Large intestine (tissue), 3 donors: ENCODE results near the gene ANKS6. TPM values are rescaled to one million over a fixed set of nuclear protein-coding genes. Genes with fewer than 3 reads are reported as not detected.

Experiments used
- DNase-seq, 2 donors: peaks; one replicate each; pipeline versions ENCODE4 v3.0.0 to v3.0.0-alpha.2; 2013
- H3K27ac ChIP-seq: one replicate; pipeline ENCODE4 v1.5.1; 2013; ENCODE audit warnings: low read length
- H3K27me3 ChIP-seq: 2 replicates; pipeline ENCODE4 v1.6.1; 2013; ENCODE audit warnings: low read length; ENCODE audit not compliant: control insufficient read depth, insufficient read depth
- H3K36me3 ChIP-seq: 2 replicates; pipeline ENCODE4 v1.6.1; 2013; ENCODE audit warnings: low read length; ENCODE audit not compliant: control insufficient read depth, insufficient read depth
- H3K4me1 ChIP-seq: one replicate; pipeline ENCODE4 v1.6.1; 2013; ENCODE audit warnings: low read length; ENCODE audit not compliant: control insufficient read depth, insufficient read depth
- H3K4me3 ChIP-seq: one replicate; pipeline ENCODE4 v1.5.1; 2013; ENCODE audit warnings: low read length
- H3K9me3 ChIP-seq: one replicate; pipeline ENCODE4 v1.6.1; 2013; ENCODE audit warnings: mild to moderate bottlenecking, low read depth, low read length, moderate library complexity; ENCODE audit not compliant: control insufficient read depth
- WGBS: methylation state at CpG from one replicate; pipeline ENCODE4 v1.1.5; 2013; ENCODE audit warnings: low lambda C conversion rate; ENCODE audit not compliant: insufficient coverage; 5-methylcytosine and 5-hydroxymethylcytosine counted together
- polyA plus RNA-seq: library from polyadenylated mRNA; unstranded; fragments of 120-200 nt; gene quantifications from one replicate; pipeline ENCODE4 v1.2.1, GENCODE V29; 2013

Gene ANKS6
- polyA plus RNA-seq, 1 donor: 36.9 TPM

GRCh38 chr9:98720402-98720801, 76.0 kb downstream of the ANKS6 start:
- 100% methylated on average over 1 of the region's 4 CpGs for WGBS
- H3K4me1 ChIP-seq: no peaks in the 10 kb centered on the region
- H3K9me3 ChIP-seq: no peaks in the 10 kb centered on the region
- peaks cover 10% of the 10 kb centered on the region for H3K27me3 ChIP-seq
- H3K36me3 ChIP-seq: no peaks in the 10 kb centered on the region
- no peak overlapping the region for H3K27ac ChIP-seq
- H3K4me3 ChIP-seq: no peak overlapping the region
- no peak for DNase-seq

GRCh38 chr9:98719055-98719454, 77.3 kb downstream of the ANKS6 start:
- Histone ChIP-seq H3K4me1 (no peaks in the 10 kb centered on the region), H3K4me3 (no peak overlapping the region), H3K27ac (no peak overlapping the region), H3K9me3 (no peaks in the 10 kb centered on the region), H3K36me3 (no peaks in the 10 kb centered on the region), H3K27me3 (peaks cover 8% of the 10 kb centered on the region)
- no CpG with 5 or more reads among the region's 2 CpGs for WGBS
- no peak for DNase-seq

GRCh38 chr9:98714833-98715232, 81.5 kb downstream of the ANKS6 start:
- no peaks in the 10 kb centered on the region for H3K36me3 ChIP-seq
- no peak for DNase-seq
- peaks cover 30% of the 10 kb centered on the region for H3K27me3 ChIP-seq
- no CpG with 5 or more reads among the region's 1 CpG for WGBS
- H3K4me3 ChIP-seq: no peak overlapping the region
- no peaks in the 10 kb centered on the region for H3K9me3 ChIP-seq
- H3K27ac ChIP-seq: no peak overlapping the region
- H3K4me1 ChIP-seq: no peaks in the 10 kb centered on the region

GRCh38 chr9:98712987-98713386, 83.4 kb downstream of the ANKS6 start:
- Histone ChIP-seq H3K4me3 (no peak overlapping the region), H3K36me3 (no peaks in the 10 kb centered on the region), H3K9me3 (no peaks in the 10 kb centered on the region), H3K27me3 (peaks cover 41% of the 10 kb centered on the region), H3K4me1 (peaks cover 3% of the 10 kb centered on the region), H3K27ac (no peak overlapping the region)
- no peak for DNase-seq

GRCh38 chr9:98709968-98710965, 86.1 kb downstream of the ANKS6 start:
- no peak overlapping the region for H3K27ac ChIP-seq
- peak in 1 of 2 donors; percentile 20 for DNase-seq
- peaks cover 58% of the 10 kb centered on the region for H3K27me3 ChIP-seq
- peaks cover 8% of the 10 kb centered on the region for H3K9me3 ChIP-seq
- peaks cover 6% of the 10 kb centered on the region for H3K4me1 ChIP-seq
- WGBS: no CpG with 5 or more reads among the region's 14 CpGs
- no peak overlapping the region for H3K4me3 ChIP-seq
- H3K36me3 ChIP-seq: no peaks in the 10 kb centered on the region

- no peaks in the 10 kb centered on the region for H3K36me3 ChIP-seq
- peaks cover 6% of the 10 kb centered on the region for H3K4me1 ChIP-seq
- WGBS: no CpG with 5 or more reads among the region's 111 CpGs
- peaks cover 8% of the 10 kb centered on the region for H3K9me3 ChIP-seq
- H3K27ac ChIP-seq: no peak within 1 kb of the TSS
- peaks cover 58% of the 10 kb centered on the region for H3K27me3 ChIP-seq
- H3K4me3 ChIP-seq: no peak within 1 kb of the TSS
- peak in 1 of 2 donors; percentile 39 for DNase-seq
Observed at GRCh38 chr9:98708933-98709911, 87.1 kb downstream of the ANKS6 start, which contains the start of gene GABBR2. TSS of gene GABBR2 (minus strand) at chr9:98708935. CDS start at chr9:98708737, 198 bp downstream.

- peaks cover 6% of the 10 kb centered on the region for H3K4me1 ChIP-seq
- no peak overlapping the region for H3K4me3 ChIP-seq
- peaks cover 8% of the 10 kb centered on the region for H3K9me3 ChIP-seq
- peaks cover 61% of the 10 kb centered on the region for H3K27me3 ChIP-seq
- DNase-seq: peak in 1 of 2 donors; percentile 15
- no CpG with 5 or more reads among the region's 89 CpGs for WGBS
- no peaks in the 10 kb centered on the region for H3K36me3 ChIP-seq
- H3K27ac ChIP-seq: no peak overlapping the region
Observed at GRCh38 chr9:98708103-98708932, 88.0 kb downstream of the ANKS6 start.

- Histone ChIP-seq H3K27me3 (peaks cover 61% of the 10 kb centered on the region), H3K36me3 (no peaks in the 10 kb centered on the region), H3K9me3 (peaks cover 8% of the 10 kb centered on the region), H3K27ac (no peak overlapping the region), H3K4me3 (peak overlapping the region; percentile 19), H3K4me1 (peaks cover 11% of the 10 kb centered on the region)
- no CpG with 5 or more reads among the region's 79 CpGs for WGBS
- DNase-seq: peak; percentile 76 to 78
Observed at GRCh38 chr9:98707166-98708102, 88.9 kb downstream of the ANKS6 start.

- no peak overlapping the region for H3K27ac ChIP-seq
- DNase-seq: no peak
- H3K4me3 ChIP-seq: no peak overlapping the region
- no peaks in the 10 kb centered on the region for H3K36me3 ChIP-seq
- no CpG with 5 or more reads among the region's 15 CpGs for WGBS
- peaks cover 8% of the 10 kb centered on the region for H3K9me3 ChIP-seq
- H3K27me3 ChIP-seq: peaks cover 56% of the 10 kb centered on the region
- peaks cover 17% of the 10 kb centered on the region for H3K4me1 ChIP-seq
Observed at GRCh38 chr9:98706651-98707165, 89.6 kb downstream of the ANKS6 start.
